Stimulated activated CD4-positive, alpha-beta T cell treated with anti-CD3 and anti-CD28 coated beads, TNF-alpha, amount 100 ng/mL, for 24 hours (primary cell): ENCODE measurements around the gene PAX9.
"Not testable (repeated sequence)": the region's sequence is repeated elsewhere in the genome, so short reads cannot be mapped to it uniquely, and the experiment has no call there.

Source experiments
- DNase-seq, 3 experiments: peaks; one replicate each; pipeline ENCODE4 v3.0.0-alpha.2; 2020; ENCODE audit warnings: low read depth in 3 of 3

The PAX9 gene

GRCh38 chr14:36672095-36672494, 10.4 kb downstream of the PAX9 start:
- no peak for DNase-seq

- no peak for DNase-seq
These were observed 13.0 kb downstream of the PAX9 start for GRCh38 chr14:36674659-36675058.

GRCh38 chr14:36675581-36675980, 13.9 kb downstream of the PAX9 start:
- DNase-seq = no peak

- DNase-seq = no peak
These were observed 14.6 kb downstream of the PAX9 start for GRCh38 chr14:36676236-36676635.

GRCh38 chr14:36682338-36682737, 20.7 kb downstream of the PAX9 start:
- DNase-seq = no peak

GRCh38 chr14:36683083-36683724, 21.5 kb downstream of the PAX9 start:
- no peak for DNase-seq

- DNase-seq = no peak
These were observed 23.3 kb downstream of the PAX9 start for GRCh38 chr14:36684946-36685345.

- DNase-seq = no peak
These were observed 28.8 kb downstream of the PAX9 start for GRCh38 chr14:36690311-36691040.

GRCh38 chr14:36699420-36699819, 37.8 kb downstream of the PAX9 start:
- not testable (repeated sequence) for DNase-seq

GRCh38 chr14:36700651-36701050, 39.0 kb downstream of the PAX9 start:
- no peak for DNase-seq

- DNase-seq = no peak
These were observed 39.5 kb downstream of the PAX9 start for GRCh38 chr14:36701132-36701531.

GRCh38 chr14:36702474-36702873, 40.8 kb downstream of the PAX9 start:
- no peak for DNase-seq

GRCh38 chr14:36707570-36707969, 45.9 kb downstream of the PAX9 start:
- no peak for DNase-seq

- no peak for DNase-seq
These were observed 52.5 kb downstream of the PAX9 start for GRCh38 chr14:36713960-36714703.

GRCh38 chr14:36716614-36717184, 55.0 kb downstream of the PAX9 start:
- DNase-seq = no peak

GRCh38 chr14:36717363-36717762, 55.7 kb downstream of the PAX9 start:
- no peak for DNase-seq

GRCh38 chr14:36718216-36718615, 56.6 kb downstream of the PAX9 start:
- DNase-seq = no peak

- DNase-seq = no peak
These were observed 58.2 kb downstream of the PAX9 start for GRCh38 chr14:36719823-36720222.

GRCh38 chr14:36720657-36721056, 59.0 kb downstream of the PAX9 start:
- no peak for DNase-seq

GRCh38 chr14:36721877-36722276, 60.2 kb downstream of the PAX9 start:
- DNase-seq = no peak

GRCh38 chr14:36723530-36723929, 61.9 kb downstream of the PAX9 start:
- no peak for DNase-seq

- no peak for DNase-seq
These were observed 62.5 kb downstream of the PAX9 start for GRCh38 chr14:36724162-36724561.

- no peak for DNase-seq
These were observed 64.5 kb downstream of the PAX9 start for GRCh38 chr14:36726128-36726527.
